HS-5 (cell line): ENCODE measurements around the gene C5orf34.
"Not testable (repeated sequence)": the region's sequence is repeated elsewhere in the genome, so short reads cannot be mapped to it uniquely, and the experiment has no call there.

ENCODE experiments used
- DNase-seq: peaks from one replicate; pipeline ENCODE4 v3.0.0-alpha.2; 2012; ENCODE audit warnings: low read depth

The C5orf34 gene

DNA sequence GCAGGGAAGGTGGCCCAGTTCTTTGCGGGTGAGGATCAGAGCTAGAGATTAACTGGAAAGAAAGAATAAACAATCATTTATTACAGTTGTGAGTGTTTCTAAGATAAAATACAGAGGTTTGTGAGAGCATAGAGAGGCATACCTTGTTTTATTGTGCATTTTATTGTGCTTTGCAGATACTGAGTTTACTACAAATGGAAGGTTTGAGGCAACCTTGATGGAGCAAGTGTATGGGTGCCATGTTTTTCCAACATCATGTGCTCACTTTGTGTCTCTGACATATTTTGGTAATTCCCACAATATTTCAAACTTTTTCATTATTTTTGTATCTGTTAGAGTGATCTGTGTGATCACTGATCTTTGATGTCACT is 715 bp upstream of the C5orf34 start:
- no peak for DNase-seq

DNA sequence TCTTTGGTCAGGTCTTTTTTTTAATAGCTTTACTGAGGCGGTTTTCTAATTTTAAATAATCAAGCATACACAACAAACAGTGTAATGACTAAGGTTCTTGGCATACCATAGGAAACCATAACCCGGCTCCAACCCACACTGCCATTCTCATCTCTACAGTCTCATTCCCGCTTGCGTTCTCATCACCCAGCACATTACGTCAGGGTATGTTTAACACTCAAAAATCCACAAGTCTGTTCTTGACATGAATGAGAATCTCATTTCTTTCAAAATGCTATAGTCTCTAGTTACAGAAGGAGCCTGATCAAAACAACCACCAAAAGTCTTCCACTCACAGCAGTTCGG is 505 bp downstream of the C5orf34 start:
- peak; percentile 60 for DNase-seq

- no peak for DNase-seq
Observed at GRCh38 chr5:43514025-43514424, 923 bp downstream of the C5orf34 start.

DNA sequence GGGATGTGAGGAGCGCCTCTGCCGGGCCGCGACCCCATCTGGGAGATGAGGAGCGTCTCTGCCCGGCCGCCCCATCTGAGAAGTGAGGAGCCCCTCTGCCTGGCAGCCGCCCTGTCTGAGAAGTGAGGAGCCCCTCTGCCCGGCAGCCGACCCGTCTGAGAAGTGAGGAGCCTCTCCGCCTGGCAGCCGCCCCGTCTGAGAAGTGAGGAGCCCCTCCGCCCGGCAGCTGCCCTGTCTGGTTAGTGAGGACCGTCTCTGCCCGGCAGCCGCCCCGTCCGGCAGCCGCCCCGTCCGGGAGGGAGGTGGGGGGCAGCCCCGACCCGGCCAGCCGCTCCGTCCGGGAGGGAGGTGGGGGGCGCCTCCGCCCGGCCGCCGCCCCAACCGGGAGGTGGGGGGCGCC is 3.9 kb downstream of the C5orf34 start:
- DNase-seq, result not testable (repeated sequence)

DNA sequence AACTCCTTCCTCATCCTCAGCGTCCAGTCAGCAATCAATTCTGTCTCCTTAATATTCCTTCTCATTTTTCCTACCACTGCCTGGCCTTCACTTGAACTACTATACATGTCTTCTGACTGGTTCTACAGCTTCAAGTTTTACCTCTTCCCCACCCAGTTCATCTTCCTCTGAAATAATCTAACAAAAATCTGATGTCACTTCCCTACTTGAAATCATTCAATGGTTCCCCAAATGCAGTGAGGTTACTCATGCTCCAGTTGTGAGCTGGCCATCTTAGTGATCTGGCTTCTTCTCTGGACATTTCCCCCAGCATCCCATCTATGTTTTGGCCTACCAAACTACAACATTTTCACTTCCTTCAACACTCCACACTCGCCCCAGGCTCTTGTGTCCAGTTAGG is 16.4 kb downstream of the C5orf34 start:
- DNase-seq, result no peak

DNA sequence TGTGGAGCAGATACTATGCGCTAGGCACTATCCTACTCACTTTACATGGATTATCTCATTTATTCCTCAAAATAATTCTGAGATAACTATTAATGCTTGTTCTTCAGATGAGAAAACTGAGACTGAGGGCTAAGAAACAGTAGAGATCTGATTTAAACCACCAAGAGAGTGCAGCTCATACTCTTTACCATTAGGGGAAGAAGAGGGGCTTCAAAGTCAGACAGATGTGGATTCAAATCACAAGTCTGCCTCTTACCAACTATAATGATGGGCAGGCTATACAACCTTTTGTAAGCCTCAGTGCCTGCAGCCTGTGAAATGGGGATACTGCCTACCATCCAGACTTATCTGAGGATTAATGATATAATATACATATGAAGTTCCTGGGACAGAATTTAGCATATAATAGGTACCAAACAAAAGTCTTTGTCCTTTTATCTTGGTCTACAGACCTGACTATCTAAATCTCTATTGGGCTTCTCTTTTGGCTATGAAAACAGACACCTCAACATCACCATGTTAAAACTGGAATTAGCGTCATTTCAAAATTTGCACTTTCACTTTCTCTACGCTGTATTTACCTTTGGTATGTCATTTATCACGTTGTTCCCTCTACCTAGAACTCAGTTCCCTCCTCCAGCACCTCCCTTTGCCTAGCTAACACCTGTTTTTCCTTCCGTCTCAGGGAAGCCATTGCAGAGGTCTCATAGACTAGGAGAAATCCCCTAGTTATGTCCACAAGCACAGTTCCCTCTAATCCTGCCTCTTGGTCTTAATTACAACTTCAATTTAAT is 17.4 kb downstream of the C5orf34 start:
- DNase-seq, result no peak

GRCh38 chr5:43491326-43491725 is 23.6 kb downstream of the C5orf34 start:
- DNase-seq, result no peak

DNA sequence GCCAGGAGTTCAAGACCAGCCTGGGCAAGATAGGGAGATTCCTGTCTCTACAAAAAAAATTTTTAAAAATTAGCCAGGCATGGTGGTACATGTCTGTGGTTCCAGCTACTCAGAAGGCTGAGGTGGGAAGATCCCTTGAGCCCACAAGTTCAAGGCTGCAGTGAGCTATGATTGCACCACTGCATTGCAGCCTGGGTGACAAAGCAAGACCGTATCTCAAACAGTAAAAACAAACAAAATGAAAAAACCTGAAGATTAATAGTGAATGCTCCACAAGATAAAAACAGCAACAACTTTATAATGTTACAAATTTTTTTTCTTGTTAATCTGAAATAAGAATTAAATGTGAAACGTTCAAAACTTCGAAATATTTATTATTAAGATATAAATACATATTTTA is 28.6 kb downstream of the C5orf34 start:
- no peak for DNase-seq

GRCh38 chr5:43485406-43485805 is 29.5 kb downstream of the C5orf34 start:
- DNase-seq, result no peak

DNA sequence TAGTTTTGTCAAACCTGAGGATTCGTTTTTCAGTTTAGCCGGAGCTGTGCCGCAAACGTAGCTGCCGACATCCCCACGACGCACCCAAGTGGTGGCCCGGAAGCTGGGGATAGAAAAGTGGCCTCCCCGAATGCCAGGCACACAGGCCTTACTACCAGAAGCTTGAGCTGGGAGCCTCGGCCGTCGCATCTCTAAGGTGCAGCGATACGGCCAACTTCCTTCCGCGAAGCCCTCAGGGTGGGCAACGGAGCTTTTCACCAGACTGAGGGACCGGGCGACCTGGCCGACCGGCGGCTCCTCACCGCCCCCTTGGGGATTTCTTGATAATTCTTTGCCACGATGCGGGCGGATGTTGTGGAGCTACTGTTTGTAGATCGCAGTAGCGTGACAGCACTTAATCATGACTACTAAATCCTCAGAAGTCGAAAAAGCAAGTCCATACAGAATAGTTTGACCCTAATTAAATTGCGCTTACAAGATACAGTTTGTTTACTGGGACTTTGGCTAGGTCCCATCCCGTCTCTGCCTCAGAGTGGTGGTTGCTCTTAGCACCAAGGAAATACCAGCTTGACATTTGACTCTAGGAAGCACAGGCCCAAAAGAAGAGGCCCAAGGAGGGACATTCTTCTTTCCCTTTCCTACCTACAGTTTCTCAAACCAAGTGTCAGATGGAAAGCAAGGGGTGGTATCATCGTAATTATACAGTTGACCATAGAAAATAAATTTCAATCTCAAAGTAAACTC is 30.7 kb downstream of the C5orf34 start:
- DNase-seq, result peak; percentile 81

GRCh38 chr5:43483298-43484105 is 31.4 kb downstream of the C5orf34 start, which contains the start of gene TMEM267:
TMEM267 (minus strand) TSS chr5:43483865; CDS start chr5:43453969, 29,896 bp downstream.
- peak; percentile 91 for DNase-seq

DNA sequence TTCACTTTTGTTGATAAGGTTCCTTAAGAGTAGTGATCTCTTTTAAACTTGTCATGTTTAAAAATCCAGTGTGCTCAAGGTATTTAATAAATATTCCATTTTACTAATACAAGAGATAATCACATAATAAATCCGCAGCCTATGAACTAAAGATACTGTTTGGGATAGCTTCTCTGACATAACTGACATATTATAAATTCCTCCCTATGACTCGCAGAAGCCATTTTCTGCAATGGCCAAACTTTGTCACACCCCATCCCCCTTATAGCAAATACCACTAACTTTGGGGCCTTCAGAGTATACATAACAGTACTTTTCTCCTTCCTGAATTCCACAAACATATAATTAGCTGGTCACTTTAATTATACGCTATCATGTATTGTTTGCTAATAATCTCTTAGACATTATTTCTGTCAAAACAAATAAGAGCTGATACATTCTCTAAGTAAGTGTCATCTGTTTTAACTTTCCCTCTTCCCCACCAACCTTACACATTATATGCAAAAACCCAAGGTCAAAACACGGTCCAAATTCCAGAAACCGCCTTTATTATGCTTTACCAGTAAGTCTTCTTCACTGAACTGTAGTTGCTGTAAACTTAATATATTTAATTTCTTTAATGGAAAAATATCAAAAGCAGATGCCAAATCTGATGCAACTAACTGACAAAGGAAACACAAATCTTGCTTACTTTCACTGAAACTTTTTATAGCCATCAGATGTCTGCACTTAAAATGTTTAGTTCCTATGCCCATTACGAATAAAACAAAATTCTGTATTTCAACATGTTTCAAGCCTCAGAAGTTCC is 32.3 kb downstream of the C5orf34 start:
- DNase-seq, result peak; percentile 39

DNA sequence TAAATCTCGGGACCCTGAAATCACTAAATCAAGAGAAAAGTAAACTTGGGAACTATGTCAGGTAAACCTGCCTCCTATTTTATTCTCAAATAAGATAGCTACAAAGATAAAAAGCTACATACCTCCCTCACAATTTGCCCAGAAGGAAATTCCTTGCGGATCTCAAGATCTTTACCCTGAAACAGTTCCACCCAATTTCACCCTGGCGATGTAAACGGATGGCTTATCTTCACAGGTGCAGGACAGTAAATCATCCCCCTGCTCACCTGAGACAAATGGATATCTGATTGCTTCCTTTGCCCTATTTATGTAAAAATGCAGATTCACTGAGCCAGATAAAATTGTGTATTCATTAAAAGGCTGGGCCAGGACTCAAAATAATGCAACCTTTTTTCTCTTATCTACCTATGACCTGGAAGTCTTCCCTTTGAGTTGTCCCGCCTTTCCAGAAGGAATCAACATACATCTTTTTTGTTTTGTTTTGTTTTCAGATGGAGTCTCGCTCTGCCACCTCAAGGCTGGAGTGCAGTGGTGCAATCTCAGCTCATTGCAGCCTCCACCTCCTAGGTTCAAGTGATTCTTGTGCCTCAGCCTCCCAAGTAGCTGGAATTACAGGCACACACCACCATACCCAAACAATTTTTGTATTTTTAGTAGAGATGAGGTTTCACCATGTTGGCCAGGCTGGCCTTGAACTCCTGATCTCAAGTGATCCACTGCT is 45.1 kb downstream of the C5orf34 start:
- no peak for DNase-seq

DNA sequence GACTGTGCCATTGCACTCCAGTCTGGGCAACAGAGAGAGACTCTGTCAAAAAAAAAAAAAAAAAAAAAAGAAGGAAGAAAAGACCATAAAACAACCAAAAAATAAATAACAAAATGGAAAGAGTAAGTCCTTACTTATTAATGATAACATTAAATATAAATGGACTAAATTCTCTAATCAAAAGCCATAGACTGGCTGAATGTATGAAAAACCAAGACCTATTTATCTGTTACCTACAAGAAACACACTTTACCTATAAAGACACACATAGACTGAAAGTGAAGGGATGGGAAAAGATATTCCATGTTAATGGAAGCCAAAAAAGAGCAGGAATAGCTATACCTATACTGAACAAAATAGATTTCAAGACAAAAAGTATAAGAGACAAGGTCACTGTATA is 47.8 kb downstream of the C5orf34 start:
- DNase-seq, result no peak

- not testable (repeated sequence) for DNase-seq
Observed at GRCh38 chr5:43465455-43465854, 49.5 kb downstream of the C5orf34 start.

- no peak for DNase-seq
Observed at GRCh38 chr5:43461066-43461465, 53.9 kb downstream of the C5orf34 start.

DNA sequence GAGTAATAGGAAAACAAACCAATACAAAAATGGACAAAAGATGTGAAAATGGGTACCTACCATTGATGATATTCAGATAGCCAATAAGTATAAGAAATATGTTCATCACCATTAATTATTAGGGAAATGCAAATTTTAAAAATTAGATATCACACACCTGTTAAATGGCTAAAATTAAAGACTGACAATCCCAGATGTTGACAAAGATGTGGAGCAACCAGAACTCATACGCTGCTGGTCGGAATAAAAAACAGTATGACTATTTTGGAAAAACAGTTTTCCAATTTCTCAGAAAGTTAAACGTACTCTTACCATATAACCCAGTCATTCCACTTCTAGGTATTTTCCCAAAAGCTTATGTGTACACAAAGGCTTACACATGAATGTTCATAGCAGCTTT is 58.4 kb downstream of the C5orf34 start:
- DNase-seq, result no peak

GRCh38 chr5:43441575-43441974 is 73.4 kb downstream of the C5orf34 start:
- not testable (repeated sequence) for DNase-seq

GRCh38 chr5:43437062-43437660 is 77.8 kb downstream of the C5orf34 start:
- DNase-seq, result no peak
